ENCODE data around the gene IGSF9.

Gene IGSF9

GRCh38 chr1:159958719-159959380 is 13.4 kb upstream of the IGSF9 start:
- no peak overlapping the region for H3K4me3 ChIP-seq (ENCODE audit: control insufficient read depth, low read depth, low read length)
- TF ChIP-seq, protein P1, sequence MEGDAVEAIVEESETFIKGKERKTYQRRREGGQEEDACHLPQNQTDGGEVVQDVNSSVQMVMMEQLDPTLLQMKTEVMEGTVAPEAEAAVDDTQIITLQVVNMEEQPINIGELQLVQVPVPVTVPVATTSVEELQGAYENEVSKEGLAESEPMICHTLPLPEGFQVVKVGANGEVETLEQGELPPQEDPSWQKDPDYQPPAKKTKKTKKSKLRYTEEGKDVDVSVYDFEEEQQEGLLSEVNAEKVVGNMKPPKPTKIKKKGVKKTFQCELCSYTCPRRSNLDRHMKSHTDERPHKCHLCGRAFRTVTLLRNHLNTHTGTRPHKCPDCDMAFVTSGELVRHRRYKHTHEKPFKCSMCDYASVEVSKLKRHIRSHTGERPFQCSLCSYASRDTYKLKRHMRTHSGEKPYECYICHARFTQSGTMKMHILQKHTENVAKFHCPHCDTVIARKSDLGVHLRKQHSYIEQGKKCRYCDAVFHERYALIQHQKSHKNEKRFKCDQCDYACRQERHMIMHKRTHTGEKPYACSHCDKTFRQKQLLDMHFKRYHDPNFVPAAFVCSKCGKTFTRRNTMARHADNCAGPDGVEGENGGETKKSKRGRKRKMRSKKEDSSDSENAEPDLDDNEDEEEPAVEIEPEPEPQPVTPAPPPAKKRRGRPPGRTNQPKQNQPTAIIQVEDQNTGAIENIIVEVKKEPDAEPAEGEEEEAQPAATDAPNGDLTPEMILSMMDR (conservative IDR thresholded peaks at IDR 0.05; ENCODE audit: control insufficient read depth, insufficient read depth, low read depth, low read length) = no peak
- no peak for DNase-seq (ENCODE audit: low read depth)

DNA sequence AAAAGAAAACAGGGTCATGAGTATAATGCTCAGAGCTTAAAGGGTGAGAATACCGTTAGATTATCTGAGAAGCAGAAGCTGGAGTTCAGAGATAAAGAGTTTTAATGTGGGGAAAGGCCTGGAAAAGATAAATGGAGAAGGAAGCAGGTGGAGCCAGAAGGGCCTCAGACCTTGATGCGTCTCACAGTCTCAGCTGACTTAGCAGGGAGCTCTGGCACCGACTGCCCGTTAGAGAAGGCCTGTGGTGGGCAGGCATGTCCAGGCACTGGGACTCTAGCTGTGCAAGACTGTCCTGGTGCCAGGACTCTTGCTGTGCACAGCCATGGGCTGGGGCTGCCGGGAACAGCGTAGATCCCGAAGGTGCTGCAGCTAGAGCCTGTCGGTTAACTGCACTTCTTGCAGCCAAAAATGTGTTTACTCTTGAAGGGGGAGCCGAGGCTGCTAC is 12.4 kb upstream of the IGSF9 start:
- no peak overlapping the region for H3K4me3 ChIP-seq (ENCODE audit: control insufficient read depth, low read depth, low read length)
- TF ChIP-seq, protein P1 (conservative IDR thresholded peaks at IDR 0.05; ENCODE audit: control insufficient read depth, insufficient read depth, low read depth, low read length) = no peak
- no peak for DNase-seq (ENCODE audit: low read depth)

DNA sequence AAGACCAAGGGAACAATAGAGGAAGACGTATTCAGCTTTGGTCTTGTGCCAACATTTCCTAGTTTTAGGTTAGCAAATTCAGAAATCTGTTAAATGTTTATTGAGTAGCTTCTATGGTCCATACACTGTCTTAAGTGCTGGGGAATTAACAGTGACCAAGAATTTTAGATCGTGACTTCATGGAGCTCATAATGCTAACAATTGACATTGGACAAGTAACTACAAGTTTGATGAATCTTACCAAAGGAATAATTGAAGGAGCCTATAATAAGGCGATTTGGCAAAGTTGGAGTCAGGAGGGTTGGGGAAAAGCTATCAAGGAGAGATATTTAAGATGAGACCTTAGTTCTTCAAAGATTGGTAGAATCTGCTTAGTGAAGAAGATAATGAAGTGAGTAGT is 10.0 kb upstream of the IGSF9 start:
- DNase-seq (ENCODE audit: low read depth) = no peak
- no peak overlapping the region for H3K4me3 ChIP-seq (ENCODE audit: control insufficient read depth, low read depth, low read length)
- TF ChIP-seq, protein P1 (conservative IDR thresholded peaks at IDR 0.05; ENCODE audit: control insufficient read depth, insufficient read depth, low read depth, low read length) = no peak

DNA sequence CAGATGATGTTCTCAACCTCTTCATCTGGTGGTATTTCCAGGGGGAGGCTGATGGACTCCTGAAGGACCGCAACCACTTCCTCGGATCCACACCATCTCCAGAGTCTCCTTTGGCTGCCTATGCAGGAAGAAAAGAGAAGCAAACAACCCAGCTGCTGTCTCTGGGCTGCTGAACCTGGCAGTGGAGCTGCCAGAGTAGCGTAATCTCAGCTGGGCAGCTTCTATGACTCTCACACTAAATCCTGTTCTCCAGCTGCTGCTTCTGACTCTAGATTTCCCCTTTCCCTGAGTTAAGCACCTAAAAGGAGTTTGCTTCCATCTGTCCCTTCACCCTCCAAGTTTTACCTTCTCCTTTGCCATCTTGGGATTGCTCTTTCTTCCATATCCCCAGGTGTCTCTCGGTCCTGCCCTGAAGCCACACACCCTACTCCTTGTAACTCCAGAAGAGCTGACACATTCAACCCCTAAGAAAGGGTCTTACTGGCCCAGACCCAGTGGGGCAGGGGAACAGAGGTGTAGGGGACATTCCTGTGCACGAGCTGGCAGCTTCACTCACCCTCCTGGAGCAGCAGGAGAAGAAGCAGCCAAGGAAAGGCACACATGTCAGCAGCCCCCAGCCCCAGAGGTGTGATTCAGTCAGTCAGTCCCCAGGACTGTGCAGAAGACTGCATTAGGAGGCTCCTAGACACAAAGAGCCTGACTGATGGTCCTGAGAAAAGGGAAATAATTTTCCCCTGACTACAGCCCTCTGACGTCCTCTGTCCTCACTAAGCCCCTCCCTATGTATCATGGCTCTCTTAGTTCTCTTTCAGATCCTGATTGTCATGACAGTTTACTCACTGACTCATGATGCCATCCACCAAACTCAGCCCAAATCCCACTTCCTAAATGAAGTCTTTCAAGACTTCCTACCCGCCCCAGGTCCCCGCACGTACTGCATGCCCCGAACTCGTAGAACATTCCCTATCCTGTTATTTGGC is 8.4 kb upstream of the IGSF9 start, which contains the start of gene SLAMF9:
TSS of gene SLAMF9 (minus strand) at position 702 of the 980 bp plus-strand sequence. CDS start at position 602, 100 bp downstream.
- peak; percentile 72 for DNase-seq (ENCODE audit: low read depth)

GRCh38 chr1:159952932-159953331 is 7.5 kb upstream of the IGSF9 start:
- DNase-seq (ENCODE audit: low read depth) = no peak
- H3K4me3 ChIP-seq (ENCODE audit: control insufficient read depth, low read depth, low read length) = no peak overlapping the region
- TF ChIP-seq, protein P1 (conservative IDR thresholded peaks at IDR 0.05; ENCODE audit: control insufficient read depth, insufficient read depth, low read depth, low read length) = no peak

More for the DNA sequence above, 8.4 kb upstream of the IGSF9 start, which contains the start of gene SLAMF9:
- TF ChIP-seq, protein P1 (conservative IDR thresholded peaks at IDR 0.05; ENCODE audit: control insufficient read depth, insufficient read depth, low read depth, low read length) = no peak
- H3K4me3 ChIP-seq (ENCODE audit: control insufficient read depth, low read depth, low read length) = no peak within 1 kb of the TSS

- no peak for DNase-seq (ENCODE audit: low read depth)
These were observed 6.1 kb upstream of the IGSF9 start for GRCh38 chr1:159951551-159951950.

More at GRCh38 chr1:159951551-159951950, 6.1 kb upstream of the IGSF9 start:
- TF ChIP-seq, protein P1 (conservative IDR thresholded peaks at IDR 0.05; ENCODE audit: control insufficient read depth, insufficient read depth, low read depth, low read length) = no peak
- no peak overlapping the region for H3K4me3 ChIP-seq (ENCODE audit: control insufficient read depth, low read depth, low read length)

All from fibroblast of mammary gland (primary cell).